HUES6 (cell line): ENCODE measurements around the gene ABHD10.

Experiments
- H3K27ac ChIP-seq: 2 replicates; pipeline ENCODE4 v1.7.0; 2013; ENCODE audit warnings: low read depth, mild to moderate bottlenecking, low read length, inconsistent platforms
- H3K27me3 ChIP-seq: 2 replicates; pipeline ENCODE4 v1.6.1; 2013; ENCODE audit warnings: low read length; ENCODE audit not compliant: control insufficient read depth, insufficient read depth
- H3K36me3 ChIP-seq: 2 replicates; pipeline ENCODE4 v1.6.1; 2013; ENCODE audit warnings: low read length; ENCODE audit not compliant: control insufficient read depth, insufficient read depth
- H3K4me1 ChIP-seq: 2 replicates; pipeline ENCODE4 v1.6.1; 2013; ENCODE audit warnings: low read length; ENCODE audit not compliant: control insufficient read depth, insufficient read depth
- H3K4me3 ChIP-seq: 2 replicates; pipeline ENCODE4 v1.5.1; 2013; ENCODE audit warnings: low read depth, low read length
- H3K9ac ChIP-seq: one replicate; pipeline ENCODE4 v1.6.1; 2013; ENCODE audit warnings: mild to moderate bottlenecking, low read length
- H3K9me3 ChIP-seq: 2 replicates; pipeline ENCODE4 v1.6.1; 2013; ENCODE audit warnings: low read depth, low read length; ENCODE audit not compliant: control insufficient read depth, insufficient read depth

Gene ABHD10

GRCh38 chr3:112001526-112001925, 22.7 kb downstream of the ABHD10 start:
- H3K27me3 ChIP-seq, result peaks cover 17% of the 10 kb centered on the region
- no peak overlapping the region for H3K9ac ChIP-seq
- 0 out of 2 replicates have a peak, but pooled peaks cover 2% of the 10 kb centered on the region for H3K36me3 ChIP-seq
- H3K27ac ChIP-seq, result no peak overlapping the region
- H3K4me1 ChIP-seq, result peaks cover 30% of the 10 kb centered on the region
- no peak overlapping the region for H3K4me3 ChIP-seq
- H3K9me3 ChIP-seq, result no peaks in the 10 kb centered on the region

- Histone ChIP-seq H3K4me3 (no peak overlapping the region), H3K9me3 (no peaks in the 10 kb centered on the region), H3K9ac (no peak overlapping the region), H3K36me3 (0 out of 2 replicates have a peak, but pooled peaks cover 2% of the 10 kb centered on the region), H3K4me1 (peaks cover 30% of the 10 kb centered on the region), H3K27ac (no peak overlapping the region), H3K27me3 (peaks cover 17% of the 10 kb centered on the region)
Measured at GRCh38 chr3:112002096-112002971, 23.5 kb downstream of the ABHD10 start.

DNA sequence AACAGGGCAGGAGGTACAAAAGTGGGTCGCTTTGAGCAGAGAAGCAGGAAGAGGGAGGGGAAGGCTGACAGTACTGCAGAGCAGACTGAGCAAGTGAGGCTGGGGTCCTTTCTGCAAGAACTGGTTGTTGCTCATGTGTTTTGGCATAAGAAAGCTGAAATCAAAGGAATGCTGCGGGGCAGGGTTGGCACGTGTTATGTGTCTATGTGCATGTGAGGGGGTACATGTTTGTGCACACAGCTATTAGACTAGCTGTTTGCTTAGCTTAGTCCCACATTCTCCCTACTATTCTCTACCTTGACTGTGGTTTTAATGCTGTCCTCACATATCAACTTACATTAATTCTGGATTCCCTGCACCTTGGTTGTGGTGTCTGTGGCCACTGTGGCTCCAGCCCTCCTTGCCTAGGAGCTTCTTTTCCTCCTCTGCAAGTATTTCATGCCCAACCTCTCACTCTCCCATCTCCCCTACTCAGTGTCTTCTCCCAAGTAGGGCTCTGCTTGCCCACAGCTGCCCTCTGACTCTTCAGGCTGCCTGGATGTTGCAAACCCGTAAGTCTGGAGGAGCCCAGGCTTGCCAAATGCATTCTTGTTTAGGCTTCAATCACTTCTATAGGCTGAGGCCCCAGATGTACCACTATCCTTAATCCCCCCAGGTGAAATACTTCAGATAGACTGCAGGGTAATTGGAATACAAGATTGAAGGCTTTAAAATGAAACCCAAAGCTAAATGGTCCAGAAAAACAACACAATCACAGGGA, 24.7 kb downstream of the ABHD10 start:
- Histone ChIP-seq H3K9ac (no peak overlapping the region), H3K27ac (no peak overlapping the region), H3K36me3 (0 out of 2 replicates have a peak, but pooled peaks cover 2% of the 10 kb centered on the region), H3K9me3 (no peaks in the 10 kb centered on the region), H3K4me3 (no peak overlapping the region), H3K27me3 (peaks cover 17% of the 10 kb centered on the region), H3K4me1 (peaks cover 28% of the 10 kb centered on the region)

DNA sequence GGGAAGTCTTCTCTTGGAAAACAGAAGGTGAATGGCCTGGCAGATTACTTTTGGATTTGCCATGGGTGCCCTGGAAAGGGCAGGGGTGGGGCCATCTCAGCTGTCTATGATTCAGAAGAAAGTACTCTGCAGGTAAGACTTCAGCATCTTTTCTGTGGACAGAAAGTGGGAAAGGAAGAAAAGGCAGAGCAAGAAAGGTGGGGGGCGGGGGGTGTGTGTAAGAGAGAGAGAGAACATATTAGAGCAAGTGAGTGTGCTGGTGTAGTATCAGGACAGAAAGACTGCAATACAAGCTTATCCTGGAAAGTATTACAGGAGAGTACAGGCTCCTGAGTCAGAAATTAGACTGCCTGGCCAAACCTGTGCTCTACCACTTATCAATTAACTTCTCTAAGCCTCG, 25.4 kb downstream of the ABHD10 start:
- Histone ChIP-seq H3K9me3 (no peaks in the 10 kb centered on the region), H3K36me3 (0 out of 2 replicates have a peak, but pooled peaks cover 2% of the 10 kb centered on the region), H3K27me3 (peaks cover 13% of the 10 kb centered on the region), H3K4me3 (no peak overlapping the region), H3K27ac (no peak overlapping the region), H3K4me1 (peaks cover 24% of the 10 kb centered on the region), H3K9ac (no peak overlapping the region)

DNA sequence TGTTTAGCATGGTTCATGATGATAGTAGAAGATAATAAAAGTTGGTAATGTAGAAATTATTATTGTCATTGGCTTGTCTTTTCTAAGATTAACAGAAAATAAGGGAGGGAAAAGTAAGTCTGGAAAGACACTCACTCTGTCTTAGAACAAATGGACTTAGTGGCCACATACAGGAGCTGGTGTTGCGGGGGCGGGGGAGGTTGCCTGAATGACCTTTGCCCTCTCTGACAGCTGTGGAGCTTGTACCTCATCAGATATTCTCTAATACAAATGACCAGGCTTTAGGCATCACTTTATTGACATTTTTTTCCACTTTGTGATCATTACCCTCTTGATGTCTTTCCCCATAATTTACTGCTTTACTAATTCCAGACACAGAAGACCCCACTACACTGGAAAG, 25.8 kb downstream of the ABHD10 start:
- H3K9ac ChIP-seq, result no peak overlapping the region
- peaks cover 23% of the 10 kb centered on the region for H3K4me1 ChIP-seq
- no peak overlapping the region for H3K27ac ChIP-seq
- H3K9me3 ChIP-seq, result no peaks in the 10 kb centered on the region
- no peak overlapping the region for H3K4me3 ChIP-seq
- peaks cover 9% of the 10 kb centered on the region for H3K27me3 ChIP-seq
- 0 out of 2 replicates have a peak, but pooled peaks cover 2% of the 10 kb centered on the region for H3K36me3 ChIP-seq

DNA sequence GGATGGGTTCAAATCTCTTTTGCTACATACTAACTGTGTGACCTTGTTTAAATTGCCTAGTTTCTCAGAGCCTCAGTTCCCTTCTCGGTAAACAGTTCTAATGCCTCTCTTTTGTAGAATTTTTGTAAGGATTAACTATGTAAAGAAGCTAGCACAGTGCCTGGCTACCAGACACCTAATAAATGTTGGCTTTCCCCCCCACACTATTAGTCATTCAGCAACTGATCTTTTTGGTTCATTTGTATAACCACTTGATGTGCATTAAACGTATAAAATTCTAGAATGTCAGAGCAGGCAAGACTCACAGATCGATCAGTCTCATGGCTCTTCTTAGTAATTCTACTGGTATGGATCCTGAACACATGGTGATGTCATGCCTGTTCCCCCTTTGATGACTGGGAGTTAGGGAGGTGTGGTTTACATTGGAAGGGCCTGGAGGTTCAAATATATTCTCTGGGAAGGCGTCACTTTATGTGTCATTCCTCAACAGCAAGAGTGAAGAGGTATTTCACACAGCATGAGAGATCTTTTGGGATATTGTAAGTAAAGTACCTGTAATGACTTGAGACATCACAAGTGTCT, 26.4 kb downstream of the ABHD10 start:
- Histone ChIP-seq H3K9me3 (no peaks in the 10 kb centered on the region), H3K4me1 (peaks cover 17% of the 10 kb centered on the region), H3K27ac (no peak overlapping the region), H3K36me3 (0 out of 2 replicates have a peak, but pooled peaks cover 2% of the 10 kb centered on the region), H3K9ac (no peak overlapping the region), H3K4me3 (no peak overlapping the region), H3K27me3 (peaks cover 4% of the 10 kb centered on the region; the same call in 1 of the 2 replicates)

- H3K27ac ChIP-seq, result no peak overlapping the region
- H3K27me3 ChIP-seq, result no peaks in the 10 kb centered on the region
- H3K4me3 ChIP-seq, result no peak overlapping the region
- peaks cover under 1% of the 10 kb centered on the region; the same call in 1 of the 2 replicates for H3K4me1 ChIP-seq
- H3K9ac ChIP-seq, result no peak overlapping the region
- H3K9me3 ChIP-seq, result no peaks in the 10 kb centered on the region
- 0 out of 2 replicates have a peak, but pooled peaks cover 2% of the 10 kb centered on the region for H3K36me3 ChIP-seq
Measured at GRCh38 chr3:112007633-112008032, 28.8 kb downstream of the ABHD10 start.

DNA sequence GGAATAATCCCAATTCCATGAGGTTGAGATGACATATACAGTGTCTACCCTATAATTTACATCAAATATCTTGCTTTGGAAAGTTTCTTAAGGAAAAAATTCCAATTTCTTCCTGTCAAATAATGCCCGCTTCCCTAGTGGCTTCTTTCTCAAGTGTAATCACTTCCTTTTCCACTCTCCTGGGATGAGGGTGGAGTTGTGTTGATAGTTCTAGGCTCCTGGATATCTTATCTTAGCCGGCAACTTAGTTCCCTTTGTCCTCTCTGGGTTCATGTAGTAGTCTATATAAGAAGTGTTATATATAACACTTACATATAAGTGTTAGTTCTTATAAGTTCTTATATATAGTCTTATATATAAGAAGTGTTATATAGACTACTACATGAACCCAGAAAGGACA, 30.8 kb downstream of the ABHD10 start:
- no peaks in the 10 kb centered on the region for H3K9me3 ChIP-seq
- H3K36me3 ChIP-seq, result 0 out of 2 replicates have a peak, but pooled peaks cover 2% of the 10 kb centered on the region
- no peaks in the 10 kb centered on the region for H3K4me1 ChIP-seq
- H3K4me3 ChIP-seq, result no peak overlapping the region
- no peak overlapping the region for H3K9ac ChIP-seq
- no peaks in the 10 kb centered on the region for H3K27me3 ChIP-seq
- H3K27ac ChIP-seq, result no peak overlapping the region

DNA sequence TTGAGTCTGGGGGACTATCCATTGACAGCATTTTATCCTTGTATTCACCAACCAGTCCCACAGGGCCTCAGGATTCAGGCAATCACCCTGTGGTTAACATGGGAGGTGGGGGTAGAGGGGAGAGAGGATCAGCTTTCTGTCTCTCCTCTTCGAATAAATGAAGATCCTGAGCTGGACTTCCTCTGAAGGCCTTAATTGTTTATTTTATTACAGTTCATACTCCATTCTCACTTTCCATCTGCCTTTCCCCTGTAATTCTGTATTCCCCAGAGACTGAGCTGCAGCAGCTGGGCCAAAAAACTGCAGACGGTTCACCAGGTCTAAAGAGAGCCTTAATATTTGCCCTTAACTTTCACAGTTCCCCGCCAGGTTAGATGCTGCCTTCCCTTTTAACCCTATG, 31.8 kb downstream of the ABHD10 start:
- no peak overlapping the region for H3K27ac ChIP-seq
- H3K27me3 ChIP-seq, result no peaks in the 10 kb centered on the region
- H3K4me1 ChIP-seq, result no peaks in the 10 kb centered on the region
- no peaks in the 10 kb centered on the region for H3K36me3 ChIP-seq
- H3K9ac ChIP-seq, result no peak overlapping the region
- H3K9me3 ChIP-seq, result no peaks in the 10 kb centered on the region
- no peak overlapping the region for H3K4me3 ChIP-seq

DNA sequence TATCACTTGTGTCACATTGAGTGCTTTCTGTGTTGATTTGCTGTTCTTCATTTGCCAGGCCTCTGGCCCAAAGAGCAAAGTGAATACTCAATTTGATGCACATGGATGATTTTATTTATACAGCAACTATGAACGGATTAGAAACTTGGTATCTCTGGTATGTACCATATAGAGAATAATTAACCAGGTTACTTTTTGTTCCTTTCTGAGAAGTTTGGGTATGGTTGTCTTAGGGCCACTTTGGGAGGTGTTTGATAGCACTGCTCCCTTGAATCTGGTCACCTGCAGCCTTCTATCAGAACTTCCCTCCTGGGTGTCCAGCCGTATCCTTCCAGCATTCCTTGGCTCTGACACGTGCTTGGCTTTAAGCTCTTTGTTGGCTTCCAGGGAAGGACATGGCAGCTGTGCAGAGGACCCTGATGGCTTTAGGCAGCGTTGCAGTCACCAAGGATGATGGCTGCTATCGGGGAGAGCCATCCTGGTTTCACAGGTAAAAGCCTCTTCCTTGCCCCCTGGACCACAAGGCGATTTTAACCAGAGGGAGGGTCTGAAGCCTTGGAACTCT, 32.6 kb downstream of the ABHD10 start:
- H3K27ac ChIP-seq, result no peak overlapping the region
- H3K9ac ChIP-seq, result no peak overlapping the region
- H3K4me1 ChIP-seq, result no peaks in the 10 kb centered on the region; the same call in 1 of the 2 replicates
- no peaks in the 10 kb centered on the region for H3K27me3 ChIP-seq
- H3K4me3 ChIP-seq, result no peak overlapping the region
- H3K36me3 ChIP-seq, result no peaks in the 10 kb centered on the region
- H3K9me3 ChIP-seq, result no peaks in the 10 kb centered on the region
